Activated naive CD8-positive, alpha-beta T cell treated with anti-CD3 and anti-CD28 coated beads, Interleukin-2, amount 10 ng/mL, durations not matched to agents 7 days and 5 days (primary cell): ENCODE results near the gene OR2J1. TPM values are rescaled to one million over a fixed set of nuclear protein-coding genes. Genes with fewer than 3 reads are reported as not detected.
"Not testable (repeated sequence)": the region's sequence is repeated elsewhere in the genome, so short reads cannot be mapped to it uniquely, and the experiment has no call there.

Experiments
- ATAC-seq: fragments of 150-1000 bp; cut with Tn5 transposase; one replicate; pipeline ENCODE4 v1.10.0; 2021; ENCODE audit warnings: low read depth, moderate library complexity
- POLR2A ChIA-PET: fragments of 350-600 bp; sonication (Branson Sonifier 250); formaldehyde crosslinking; loops from one replicate; lab custom pipeline; 2021; ENCODE audit warnings: antibody characterized with exemption; lab: Charles Lee
- DNase-seq: peaks from one replicate; pipeline ENCODE4 v3.0.0; 2021
- H3K27ac Mint-ChIP-seq: one replicate; pipeline ENCODE4 v1.8.0; 2022; ENCODE audit warnings: mild to moderate bottlenecking, mixed read lengths
- H3K27me3 Mint-ChIP-seq: one replicate; pipeline ENCODE4 v1.8.0; 2022; ENCODE audit warnings: mild to moderate bottlenecking, moderate library complexity, mixed read lengths
- H3K36me3 Mint-ChIP-seq: one replicate; pipeline ENCODE4 v1.8.0; 2021; ENCODE audit warnings: mild to moderate bottlenecking, mixed read lengths
- H3K4me1 Mint-ChIP-seq: one replicate; pipeline ENCODE4 v1.8.0; 2021; ENCODE audit warnings: mixed read lengths
- H3K4me3 Mint-ChIP-seq: one replicate; pipeline ENCODE4 v1.8.0; 2022; ENCODE audit warnings: mild to moderate bottlenecking, moderate library complexity, mixed read lengths
- H3K9me3 Mint-ChIP-seq: one replicate; pipeline ENCODE4 v1.8.0; 2021; ENCODE audit warnings: mixed read lengths
- total RNA-seq, 2 experiments: library from RNA; stranded (reverse); gene quantifications; one replicate each; pipeline ENCODE4 v1.2.3, GENCODE V29; 2021

OR2J1 gene
- total RNA-seq = not detected

GRCh38 chr6:29099190-29099589 is at the start of gene OR2J1:
TSS of gene OR2J1 (plus strand) at chr6:29099490. CDS start at chr6:29100943, 1,453 bp downstream.
- Mint-ChIP-seq H3K4me1 (no peaks in the 10 kb centered on the region), H3K27ac (no peak within 1 kb of the TSS), H3K36me3 (no peaks in the 10 kb centered on the region), H3K27me3 (peaks cover 5% of the 10 kb centered on the region), H3K4me3 (no peak within 1 kb of the TSS), H3K9me3 (no peaks in the 10 kb centered on the region)
- DNase-seq (no peak), ATAC-seq (no peak)
- POLR2A ChIA-PET = no interaction called here

- ATAC-seq (no peak), DNase-seq (no peak)
- Mint-ChIP-seq H3K27me3 (peaks cover 39% of the 10 kb centered on the region), H3K36me3 (no peaks in the 10 kb centered on the region), H3K4me1 (no peaks in the 10 kb centered on the region), H3K4me3 (no peak overlapping the region), H3K27ac (no peak overlapping the region), H3K9me3 (no peaks in the 10 kb centered on the region)
- POLR2A ChIA-PET = no interaction called here
Measured at GRCh38 chr6:29051680-29052079, 47.6 kb upstream of the OR2J1 start.

GRCh38 chr6:29071831-29072723 is 27.2 kb upstream of the OR2J1 start:
- Mint-ChIP-seq H3K27ac (no peak overlapping the region), H3K4me1 (no peaks in the 10 kb centered on the region), H3K4me3 (no peak overlapping the region), H3K27me3 (peaks cover 20% of the 10 kb centered on the region), H3K9me3 (no peaks in the 10 kb centered on the region), H3K36me3 (no peaks in the 10 kb centered on the region)
- POLR2A ChIA-PET = no interaction called here
- ATAC-seq = no peak
- no peak for DNase-seq

GRCh38 chr6:29079203-29079602 is 20.1 kb upstream of the OR2J1 start:
- POLR2A ChIA-PET = no interaction called here
- Mint-ChIP-seq H3K27ac (no peak overlapping the region), H3K9me3 (no peaks in the 10 kb centered on the region), H3K27me3 (peaks cover 9% of the 10 kb centered on the region), H3K4me3 (no peak overlapping the region), H3K4me1 (peaks cover 2% of the 10 kb centered on the region), H3K36me3 (no peaks in the 10 kb centered on the region)
- no peak for ATAC-seq
- no peak for DNase-seq

GRCh38 chr6:29081312-29081711 is 18.0 kb upstream of the OR2J1 start:
- no peak overlapping the region for H3K27ac Mint-ChIP-seq
- DNase-seq = no peak
- POLR2A ChIA-PET = no interaction called here
- H3K9me3 Mint-ChIP-seq = no peaks in the 10 kb centered on the region
- no peak overlapping the region for H3K4me3 Mint-ChIP-seq
- peaks cover 2% of the 10 kb centered on the region for H3K27me3 Mint-ChIP-seq
- H3K36me3 Mint-ChIP-seq = no peaks in the 10 kb centered on the region
- no peak for ATAC-seq
- peaks cover 2% of the 10 kb centered on the region for H3K4me1 Mint-ChIP-seq

GRCh38 chr6:29082457-29082856 is 16.8 kb upstream of the OR2J1 start:
- POLR2A ChIA-PET = no interaction called here
- H3K36me3 Mint-ChIP-seq = no peaks in the 10 kb centered on the region
- H3K27me3 Mint-ChIP-seq = peaks cover 2% of the 10 kb centered on the region
- ATAC-seq = no peak
- H3K4me1 Mint-ChIP-seq = peaks cover 2% of the 10 kb centered on the region
- H3K9me3 Mint-ChIP-seq = no peaks in the 10 kb centered on the region
- no peak overlapping the region for H3K27ac Mint-ChIP-seq
- DNase-seq = no peak
- H3K4me3 Mint-ChIP-seq = no peak overlapping the region

- Mint-ChIP-seq H3K9me3 (no peaks in the 10 kb centered on the region), H3K27me3 (peaks cover 5% of the 10 kb centered on the region), H3K4me1 (no peaks in the 10 kb centered on the region), H3K36me3 (no peaks in the 10 kb centered on the region), H3K4me3 (no peak within 1 kb of the TSS), H3K27ac (no peak within 1 kb of the TSS)
- DNase-seq (no peak), ATAC-seq (no peak)
- POLR2A ChIA-PET = no interaction called here
Measured at GRCh38 chr6:29087213-29087612, 12.1 kb upstream of the OR2J1 start, which contains the start of gene OR2B3. TSS of gene OR2B3 (minus strand) at chr6:29087313. CDS start at chr6:29087248, 65 bp downstream.

GRCh38 chr6:29092957-29093356 is 6.3 kb upstream of the OR2J1 start:
- no peaks in the 10 kb centered on the region for H3K36me3 Mint-ChIP-seq
- H3K27me3 Mint-ChIP-seq = peaks cover 9% of the 10 kb centered on the region
- H3K4me1 Mint-ChIP-seq = no peaks in the 10 kb centered on the region
- no peak for ATAC-seq
- POLR2A ChIA-PET = no interaction called here
- DNase-seq = no peak
- H3K27ac Mint-ChIP-seq = no peak overlapping the region
- no peak overlapping the region for H3K4me3 Mint-ChIP-seq
- H3K9me3 Mint-ChIP-seq = no peaks in the 10 kb centered on the region

- H3K27ac Mint-ChIP-seq = no peak overlapping the region
- H3K4me1 Mint-ChIP-seq = no peaks in the 10 kb centered on the region
- H3K4me3 Mint-ChIP-seq = no peak overlapping the region
- H3K9me3 Mint-ChIP-seq = no peaks in the 10 kb centered on the region
- peaks cover 8% of the 10 kb centered on the region for H3K27me3 Mint-ChIP-seq
- no peak for DNase-seq
- POLR2A ChIA-PET = no interaction called here
- no peaks in the 10 kb centered on the region for H3K36me3 Mint-ChIP-seq
- ATAC-seq = no peak
Measured at GRCh38 chr6:29097803-29098202, 1.5 kb upstream of the OR2J1 start.

GRCh38 chr6:29107758-29108157 is 8.5 kb downstream of the OR2J1 start, which contains the start of gene OR2J3:
TSS of gene OR2J3 (plus strand) at chr6:29108058. CDS start at chr6:29111891, 3,833 bp downstream.
- POLR2A ChIA-PET = no interaction called here
- no peaks in the 10 kb centered on the region for H3K4me1 Mint-ChIP-seq
- no peaks in the 10 kb centered on the region for H3K9me3 Mint-ChIP-seq
- H3K27ac Mint-ChIP-seq = no peak within 1 kb of the TSS
- no peak within 1 kb of the TSS for H3K4me3 Mint-ChIP-seq
- no peaks in the 10 kb centered on the region for H3K36me3 Mint-ChIP-seq
- DNase-seq (no peak), ATAC-seq (no peak)
- peaks cover 18% of the 10 kb centered on the region for H3K27me3 Mint-ChIP-seq

GRCh38 chr6:29112135-29112534 is 12.8 kb downstream of the OR2J1 start:
- Mint-ChIP-seq H3K4me3 (no peak overlapping the region), H3K27ac (no peak overlapping the region), H3K4me1 (no peaks in the 10 kb centered on the region), H3K27me3 (peaks cover 14% of the 10 kb centered on the region), H3K9me3 (no peaks in the 10 kb centered on the region), H3K36me3 (no peaks in the 10 kb centered on the region)
- POLR2A ChIA-PET = no interaction called here
- no peak for DNase-seq
- no peak for ATAC-seq

- H3K27me3 Mint-ChIP-seq, DNase-seq, H3K27ac Mint-ChIP-seq, H3K36me3 Mint-ChIP-seq, H3K9me3 Mint-ChIP-seq, POLR2A ChIA-PET, H3K4me1 Mint-ChIP-seq, H3K4me3 Mint-ChIP-seq, ATAC-seq: not testable (repeated sequence)
Measured at GRCh38 chr6:29114964-29115363, 15.7 kb downstream of the OR2J1 start.

- POLR2A ChIA-PET = no interaction called here
- Mint-ChIP-seq H3K36me3 (no peaks in the 10 kb centered on the region), H3K27ac (no peak overlapping the region), H3K9me3 (no peaks in the 10 kb centered on the region), H3K4me1 (no peaks in the 10 kb centered on the region), H3K27me3 (peaks cover 16% of the 10 kb centered on the region), H3K4me3 (no peak overlapping the region)
- DNase-seq (no peak), ATAC-seq (no peak)
Measured at GRCh38 chr6:29129326-29130012, 30.2 kb downstream of the OR2J1 start.

- H3K4me3 Mint-ChIP-seq = no peak overlapping the region
- ATAC-seq (no peak), DNase-seq (no peak)
- no peaks in the 10 kb centered on the region for H3K36me3 Mint-ChIP-seq
- H3K27me3 Mint-ChIP-seq = peaks cover 20% of the 10 kb centered on the region
- POLR2A ChIA-PET = no interaction called here
- no peaks in the 10 kb centered on the region for H3K9me3 Mint-ChIP-seq
- no peaks in the 10 kb centered on the region for H3K4me1 Mint-ChIP-seq
- H3K27ac Mint-ChIP-seq = no peak overlapping the region
Measured at GRCh38 chr6:29130644-29131043, 31.4 kb downstream of the OR2J1 start.
